MG63 (cell line): ENCODE data around the gene COMMD10. TPM values are rescaled to one million over a fixed set of nuclear protein-coding genes. Genes with fewer than 3 reads are reported as not detected.

Experiments used
- DNase-seq: peaks from one replicate; pipeline ENCODE4 v3.0.0-alpha.2; 2020
- H3K27me3 ChIP-seq: fragments of 250-450 bp; sonication (Bioruptor Pico); 2 replicates; pipeline ENCODE4 v1.5.1; 2020; ENCODE audit warnings: mild to moderate bottlenecking, moderate library complexity
- H3K36me3 ChIP-seq: fragments of 250-450 bp; sonication (Bioruptor Pico); 2 replicates; pipeline ENCODE4 v1.5.1; 2020; ENCODE audit warnings: mild to moderate bottlenecking, moderate library complexity
- H3K4me3 ChIP-seq: fragments of 250-450 bp; sonication (Bioruptor Pico); 2 replicates; pipeline ENCODE4 v1.5.1; 2020; ENCODE audit warnings: mild to moderate bottlenecking, moderate library complexity
- H3K9me3 ChIP-seq: fragments of 250-450 bp; sonication (Bioruptor Pico); 2 replicates; pipeline ENCODE4 v1.5.1; 2020; ENCODE audit warnings: mild to moderate bottlenecking, moderate library complexity
- total RNA-seq: library from RNA; depleted of rRNA; stranded (reverse); fragments of >200 nt; shearing (Covaris generic); gene quantifications from 2 replicates; pipeline ENCODE4 v1.2.3, GENCODE V29; 2014; ENCODE audit warnings: low replicate concordance; rRNA removed

COMMD10 gene
- 37.3 and 58.3 TPM in 2 replicates for total RNA-seq

- H3K9me3 ChIP-seq: no peaks in the 10 kb centered on the region
- H3K36me3 ChIP-seq: peaks cover 15% of the 10 kb centered on the region
- peak; percentile 88 for DNase-seq
- peak within 1 kb of the TSS; percentile 92 for H3K4me3 ChIP-seq
- no peaks in the 10 kb centered on the region for H3K27me3 ChIP-seq
Observed at GRCh38 chr5:116084871-116085715, at the start of gene COMMD10. COMMD10 (plus strand) TSS chr5:116085025.

- H3K9me3 ChIP-seq: no peaks in the 10 kb centered on the region
- DNase-seq: no peak
- H3K27me3 ChIP-seq: 0 out of 2 replicates have a peak, but pooled peaks cover 5% of the 10 kb centered on the region
- no peak overlapping the region for H3K4me3 ChIP-seq
- no peaks in the 10 kb centered on the region for H3K36me3 ChIP-seq
Observed at GRCh38 chr5:116035123-116035522, 49.7 kb upstream of the COMMD10 start.

GRCh38 chr5:116037236-116037822 lies 47.5 kb upstream of the COMMD10 start:
- no peaks in the 10 kb centered on the region for H3K9me3 ChIP-seq
- no peaks in the 10 kb centered on the region for H3K36me3 ChIP-seq
- no peak for DNase-seq
- H3K4me3 ChIP-seq: no peak overlapping the region
- H3K27me3 ChIP-seq: 0 out of 2 replicates have a peak, but pooled peaks cover 7% of the 10 kb centered on the region

GRCh38 chr5:116038817-116039216 lies 46.0 kb upstream of the COMMD10 start:
- no peaks in the 10 kb centered on the region for H3K9me3 ChIP-seq
- 0 out of 2 replicates have a peak, but pooled peaks cover 7% of the 10 kb centered on the region for H3K27me3 ChIP-seq
- no peak for DNase-seq
- no peak overlapping the region for H3K4me3 ChIP-seq
- no peaks in the 10 kb centered on the region for H3K36me3 ChIP-seq

- Histone ChIP-seq H3K9me3 (no peaks in the 10 kb centered on the region), H3K36me3 (no peaks in the 10 kb centered on the region), H3K27me3 (peaks cover 7% of the 10 kb centered on the region; the same call in 1 of the 2 replicates), H3K4me3 (no peak overlapping the region)
- no peak for DNase-seq
Observed at GRCh38 chr5:116042375-116042774, 42.5 kb upstream of the COMMD10 start.

GRCh38 chr5:116044073-116044472 lies 40.8 kb upstream of the COMMD10 start:
- Histone ChIP-seq H3K36me3 (no peaks in the 10 kb centered on the region), H3K27me3 (peaks cover 12% of the 10 kb centered on the region), H3K4me3 (no peak overlapping the region), H3K9me3 (no peaks in the 10 kb centered on the region)
- no peak for DNase-seq

GRCh38 chr5:116045821-116046220 lies 39.0 kb upstream of the COMMD10 start:
- no peaks in the 10 kb centered on the region for H3K9me3 ChIP-seq
- H3K4me3 ChIP-seq: no peak overlapping the region
- no peak for DNase-seq
- no peaks in the 10 kb centered on the region for H3K36me3 ChIP-seq
- H3K27me3 ChIP-seq: peaks cover 5% of the 10 kb centered on the region

- Histone ChIP-seq H3K36me3 (no peaks in the 10 kb centered on the region), H3K27me3 (peaks cover 5% of the 10 kb centered on the region), H3K9me3 (no peaks in the 10 kb centered on the region), H3K4me3 (no peak overlapping the region)
- DNase-seq: no peak
Observed at GRCh38 chr5:116046261-116046660, 38.6 kb upstream of the COMMD10 start.

- H3K9me3 ChIP-seq: no peaks in the 10 kb centered on the region
- H3K4me3 ChIP-seq: no peak overlapping the region
- peaks cover 5% of the 10 kb centered on the region for H3K27me3 ChIP-seq
- no peak for DNase-seq
- H3K36me3 ChIP-seq: no peaks in the 10 kb centered on the region
Observed at GRCh38 chr5:116046823-116047222, 38.0 kb upstream of the COMMD10 start.

- peaks cover 23% of the 10 kb centered on the region for H3K27me3 ChIP-seq
- H3K36me3 ChIP-seq: no peaks in the 10 kb centered on the region
- no peaks in the 10 kb centered on the region for H3K9me3 ChIP-seq
- H3K4me3 ChIP-seq: no peak overlapping the region
- DNase-seq: no peak
Observed at GRCh38 chr5:116058346-116058936, 26.4 kb upstream of the COMMD10 start.

- DNase-seq: no peak
- H3K9me3 ChIP-seq: no peaks in the 10 kb centered on the region
- no peaks in the 10 kb centered on the region for H3K36me3 ChIP-seq
- H3K4me3 ChIP-seq: no peak overlapping the region
- H3K27me3 ChIP-seq: peaks cover 23% of the 10 kb centered on the region
Observed at GRCh38 chr5:116062352-116062751, 22.5 kb upstream of the COMMD10 start.

- Histone ChIP-seq H3K36me3 (no peaks in the 10 kb centered on the region), H3K4me3 (no peak overlapping the region), H3K9me3 (no peaks in the 10 kb centered on the region), H3K27me3 (peaks cover 15% of the 10 kb centered on the region)
- DNase-seq: no peak
Observed at GRCh38 chr5:116063950-116064349, 20.9 kb upstream of the COMMD10 start.

- H3K36me3 ChIP-seq: no peaks in the 10 kb centered on the region
- no peaks in the 10 kb centered on the region; the same call in 1 of the 2 replicates for H3K27me3 ChIP-seq
- no peak overlapping the region for H3K4me3 ChIP-seq
- H3K9me3 ChIP-seq: no peaks in the 10 kb centered on the region
- no peak for DNase-seq
Observed at GRCh38 chr5:116068028-116068632, 16.7 kb upstream of the COMMD10 start.

GRCh38 chr5:116071211-116071610 lies 13.6 kb upstream of the COMMD10 start:
- Histone ChIP-seq H3K36me3 (no peaks in the 10 kb centered on the region), H3K27me3 (no peaks in the 10 kb centered on the region; the same call in 1 of the 2 replicates), H3K4me3 (no peak overlapping the region), H3K9me3 (no peaks in the 10 kb centered on the region)
- DNase-seq: no peak

- no peak for DNase-seq
- Histone ChIP-seq H3K36me3 (no peaks in the 10 kb centered on the region), H3K9me3 (no peaks in the 10 kb centered on the region), H3K4me3 (no peak overlapping the region), H3K27me3 (no peaks in the 10 kb centered on the region)
Observed at GRCh38 chr5:116075191-116075831, 9.5 kb upstream of the COMMD10 start.

GRCh38 chr5:116076496-116076895 lies 8.3 kb upstream of the COMMD10 start:
- Histone ChIP-seq H3K36me3 (no peaks in the 10 kb centered on the region), H3K9me3 (no peaks in the 10 kb centered on the region), H3K4me3 (no peak overlapping the region), H3K27me3 (no peaks in the 10 kb centered on the region)
- DNase-seq: no peak
